Suprapubic skin (tissue), 4 donors: ENCODE data around the gene DYNC2H1.

Experiments used
- CTCF ChIP-seq, 2 donors: fragments of 200-600 bp in 1 of 2; fragments of 450-650 bp in 1 of 2; sonication (generic) in 1 of 2; IDR thresholded peaks; one replicate each; pipeline ENCODE4 v1.5.1; 2016 to 2019; ENCODE audit warnings: antibody characterized with exemption in 2 of 2, mild to moderate bottlenecking in 1 of 2, moderate library complexity in 1 of 2
- POLR2A ChIP-seq, 2 donors: fragments of 450-650 bp; IDR thresholded peaks; one replicate each; pipeline ENCODE4 v1.6.1; 2017; ENCODE audit warnings: antibody characterized with exemption in 2 of 2, mild to moderate bottlenecking in 2 of 2, moderate library complexity in 2 of 2
- POLR2AphosphoS5 ChIP-seq, 3 donors: sonication (generic); formaldehyde crosslinking; IDR thresholded peaks; one replicate each; pipeline ENCODE4 v1.6.1; 2017; ENCODE audit warnings: antibody characterized with exemption in 3 of 3

DNA sequence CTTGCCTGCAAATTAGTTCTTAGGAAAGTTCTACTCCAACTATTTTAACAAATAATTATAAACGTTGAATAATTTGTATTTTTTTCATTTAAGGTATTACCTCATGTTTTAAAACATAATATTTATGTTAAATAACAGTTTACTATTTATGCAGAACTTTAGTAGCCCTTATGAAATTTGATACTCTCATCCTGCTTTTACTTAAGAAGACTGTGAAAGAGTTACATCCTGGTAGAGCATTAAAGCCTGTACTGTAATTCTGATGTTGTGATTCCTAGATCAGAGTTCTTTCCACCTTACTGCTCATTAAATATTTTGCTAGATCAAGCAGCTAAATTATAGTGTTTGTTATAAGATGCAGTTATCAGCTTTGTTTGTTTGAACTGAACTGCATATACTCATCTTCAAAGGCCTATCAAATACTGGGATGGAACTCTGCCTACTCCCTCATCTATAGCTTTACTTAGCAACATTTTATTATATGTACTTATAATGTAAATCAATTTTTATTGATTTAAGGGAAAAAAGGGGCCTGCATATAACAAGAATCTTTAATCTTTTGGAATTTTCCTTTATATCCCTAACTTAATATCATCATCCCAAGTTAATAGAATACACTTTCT is 304.2 kb downstream of the DYNC2H1 start:
- TF ChIP-seq POLR2A (IDR thresholded peaks at IDR 0.05), result no peak
- no peak for TF ChIP-seq CTCF (IDR thresholded peaks at IDR 0.05)
- no peak for TF ChIP-seq POLR2AphosphoS5 (IDR thresholded peaks at IDR 0.05)
